Measurements from ENCODE around the gene TNNT3.
"Not testable (repeated sequence)": the region's sequence is repeated elsewhere in the genome, so short reads cannot be mapped to it uniquely, and the experiment has no call there.

The TNNT3 gene
- total RNA-seq, result 0.06 to 0.71 (median 0.13) reads per million in 18 experiments

GRCh38 chr11:1919391-1920127 lies at the start of gene TNNT3:
TSS of gene TNNT3 (plus strand) at chr11:1919703. CDS start at chr11:1922875, 3,172 bp downstream.
- DNase-seq, result peak in 1 of 2 donors; percentile 34

DNA sequence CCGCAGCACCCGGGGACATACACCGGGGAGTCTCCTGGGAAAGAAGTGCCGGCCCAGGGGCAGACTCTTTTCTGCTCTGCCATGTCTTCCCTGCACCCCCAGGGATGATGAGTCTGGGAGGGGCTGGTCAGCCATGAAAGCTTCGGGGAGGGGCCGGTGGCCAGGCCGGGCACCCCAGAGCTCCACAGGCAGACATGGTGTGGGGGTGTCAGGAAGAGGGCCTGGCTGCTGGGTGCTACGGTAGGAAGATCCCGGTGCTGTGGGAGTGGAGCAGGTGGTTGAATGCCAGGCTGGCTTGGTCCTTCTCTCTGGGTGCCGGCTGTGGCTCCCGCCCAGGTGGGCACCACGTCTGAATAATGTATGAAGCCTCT lies 49.2 kb upstream of the TNNT3 start:
- no peak for DNase-seq

GRCh38 chr11:1870721-1871466 lies 48.6 kb upstream of the TNNT3 start:
- peak; percentile 27 to 36 for DNase-seq

DNA sequence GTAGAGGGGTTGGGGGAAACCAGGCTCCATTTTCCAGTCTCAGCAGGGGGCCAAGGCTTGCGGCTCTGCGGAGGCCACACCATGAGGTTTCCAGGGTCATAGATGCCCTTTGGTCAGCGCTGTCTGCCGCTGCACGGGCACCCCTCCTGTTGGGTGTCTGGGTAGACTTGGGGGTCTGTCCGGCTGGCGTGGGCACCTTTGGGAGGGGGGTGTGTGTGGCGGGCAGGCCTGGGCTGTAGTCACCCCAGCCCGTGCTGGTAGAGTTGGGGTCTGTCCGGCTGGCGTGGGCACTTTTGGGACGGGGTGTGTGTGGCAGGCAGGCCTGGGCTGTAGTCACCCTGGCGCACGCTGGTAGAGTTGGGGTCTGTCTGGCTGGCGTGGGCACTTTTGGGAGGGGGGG lies 48.0 kb upstream of the TNNT3 start:
- no peak for DNase-seq

DNA sequence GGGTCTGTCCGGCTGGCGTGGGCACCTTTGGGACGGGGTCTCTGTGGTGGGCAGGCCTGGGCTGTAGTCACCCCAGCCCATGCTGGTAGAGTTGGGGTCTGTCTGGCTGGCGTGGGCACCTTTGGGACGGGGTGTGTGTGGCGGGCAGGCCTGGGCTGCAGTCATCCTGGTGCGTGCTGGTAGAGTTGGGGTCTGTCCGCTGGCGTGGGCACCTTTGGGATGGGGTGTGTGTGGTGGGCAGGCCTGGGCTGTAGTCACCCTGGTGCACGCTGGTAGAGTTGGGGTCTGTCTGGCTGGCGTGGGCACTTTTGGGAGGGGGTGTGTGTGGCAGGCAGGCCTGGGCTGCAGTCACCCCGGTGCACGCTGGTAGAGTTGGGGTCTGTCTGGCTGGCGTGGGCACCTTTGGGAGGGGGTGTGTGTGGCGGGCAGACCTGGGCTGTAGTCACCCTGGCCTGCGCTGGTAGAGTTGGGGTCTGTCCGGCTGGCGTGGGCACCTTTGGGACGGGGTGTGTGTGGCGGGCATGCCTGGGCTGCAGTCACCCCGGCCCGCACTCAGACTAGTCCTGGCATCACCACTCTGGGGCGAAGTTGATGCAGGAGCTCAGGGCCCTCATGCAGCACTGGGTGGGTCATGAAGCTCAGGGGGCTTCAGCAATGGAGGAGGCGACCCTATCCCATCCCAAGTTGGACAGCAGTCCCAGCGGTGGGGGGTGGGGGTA lies 47.1 kb upstream of the TNNT3 start:
- no peak for DNase-seq

DNA sequence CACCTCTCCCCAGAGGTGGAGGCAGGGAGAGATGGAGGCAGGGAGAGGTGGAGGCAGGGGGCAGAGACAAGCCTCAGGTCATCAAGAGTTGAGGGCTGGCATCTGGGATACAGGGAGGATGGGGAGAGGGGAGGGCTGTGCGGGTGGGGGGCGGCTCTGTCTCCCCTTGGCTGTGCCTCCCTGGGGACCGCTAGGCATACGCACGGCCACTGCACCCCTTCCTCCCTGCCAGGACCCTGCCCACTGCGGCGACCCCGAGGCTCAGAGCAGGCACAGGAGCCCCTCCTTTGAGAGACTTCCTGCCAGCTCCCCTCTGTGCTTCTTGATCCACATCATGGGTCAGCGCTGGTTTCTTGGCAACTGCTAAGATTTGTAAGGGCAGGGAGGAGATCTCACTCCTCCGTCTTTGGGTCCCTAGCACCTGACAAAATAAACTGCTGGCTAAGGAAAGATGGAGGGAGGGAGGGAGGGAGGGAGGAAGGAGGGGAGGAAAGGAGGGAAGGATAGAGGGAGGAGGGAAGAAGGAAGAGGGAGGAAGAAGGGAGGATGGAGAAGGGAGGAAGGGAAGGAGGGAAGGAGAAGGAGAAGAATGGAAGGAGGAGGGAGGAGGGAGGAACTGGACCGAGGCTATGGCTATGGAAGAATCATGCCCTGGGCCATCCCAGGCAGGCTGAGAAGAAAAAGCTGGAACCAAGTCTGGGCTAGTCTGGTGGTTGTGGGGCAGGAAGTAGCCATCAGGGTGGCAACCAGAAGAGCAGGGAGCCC lies 46.3 kb upstream of the TNNT3 start:
- no peak for DNase-seq

- not testable (repeated sequence) for DNase-seq
These were observed 45.7 kb upstream of the TNNT3 start for GRCh38 chr11:1873813-1874150.

DNA sequence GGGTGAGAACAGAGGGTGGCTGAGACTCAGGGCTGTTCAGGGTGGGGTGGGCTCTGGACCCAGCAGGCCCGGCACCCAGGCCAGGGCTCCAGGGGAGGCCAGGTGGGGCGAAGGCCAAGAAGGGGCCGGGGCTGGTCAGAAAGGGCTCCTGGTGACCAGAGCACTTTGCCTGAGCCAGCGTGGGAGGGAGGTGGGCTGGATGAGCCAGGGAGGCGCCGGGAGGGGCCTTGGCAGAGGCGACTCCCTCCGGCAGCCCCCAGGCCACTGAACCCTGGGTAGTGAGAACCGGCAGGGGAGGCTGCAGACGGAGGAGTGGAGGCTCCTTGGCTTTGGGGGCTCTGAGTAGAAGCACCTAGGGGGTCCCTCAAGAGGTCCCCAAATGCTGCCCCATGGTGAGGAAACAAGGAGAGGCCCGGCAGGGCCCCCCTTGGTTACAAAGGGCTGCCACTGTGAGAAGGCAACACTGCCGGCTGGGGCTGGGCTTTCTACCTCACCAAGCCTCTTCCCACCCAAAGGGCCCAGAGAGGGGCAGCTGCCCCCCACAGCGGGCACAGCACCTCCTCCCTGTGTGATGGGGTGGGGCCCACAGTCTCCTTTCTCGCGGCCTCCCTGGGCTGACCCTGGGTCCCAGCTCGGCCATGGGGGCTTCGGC lies 44.9 kb upstream of the TNNT3 start:
- not testable (repeated sequence) for DNase-seq

DNA sequence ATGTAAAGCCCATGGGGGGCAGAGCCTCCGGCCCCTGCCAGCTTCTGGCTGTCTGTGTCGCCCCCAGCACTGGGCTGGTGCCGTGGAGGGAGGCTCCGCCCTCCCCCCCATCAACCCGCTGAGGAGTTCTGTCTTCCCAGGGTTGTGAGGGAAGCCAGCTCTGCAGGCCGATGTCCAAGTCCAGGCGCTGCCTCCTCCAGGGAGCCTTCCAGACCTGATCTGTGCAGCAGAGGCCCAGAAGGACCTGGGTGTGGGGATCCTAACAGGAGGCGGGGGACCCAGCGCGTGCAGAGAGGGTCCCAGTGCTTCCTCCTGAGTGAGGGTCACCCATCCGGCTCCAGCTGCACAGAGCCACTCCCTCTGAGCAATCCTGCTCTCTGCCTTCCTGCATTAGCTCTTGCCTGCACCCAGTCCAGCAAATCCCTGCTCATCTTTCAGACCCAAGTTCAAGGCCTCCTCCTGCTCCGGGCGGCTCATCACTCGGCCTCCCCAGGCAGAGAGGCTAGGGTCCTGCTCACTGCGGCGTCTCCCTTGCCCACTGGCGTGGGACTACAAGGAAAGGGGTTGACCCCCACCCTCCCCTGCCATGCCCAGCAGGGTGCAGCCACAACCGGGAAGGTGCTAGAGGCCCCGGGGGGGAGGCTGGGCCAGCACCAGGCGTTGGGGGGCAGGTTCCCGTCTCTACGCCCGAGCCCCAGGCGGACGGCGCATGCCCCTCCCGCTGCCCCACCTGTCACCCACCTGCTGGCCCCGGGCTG lies 44.2 kb upstream of the TNNT3 start:
- no peak for DNase-seq

DNA sequence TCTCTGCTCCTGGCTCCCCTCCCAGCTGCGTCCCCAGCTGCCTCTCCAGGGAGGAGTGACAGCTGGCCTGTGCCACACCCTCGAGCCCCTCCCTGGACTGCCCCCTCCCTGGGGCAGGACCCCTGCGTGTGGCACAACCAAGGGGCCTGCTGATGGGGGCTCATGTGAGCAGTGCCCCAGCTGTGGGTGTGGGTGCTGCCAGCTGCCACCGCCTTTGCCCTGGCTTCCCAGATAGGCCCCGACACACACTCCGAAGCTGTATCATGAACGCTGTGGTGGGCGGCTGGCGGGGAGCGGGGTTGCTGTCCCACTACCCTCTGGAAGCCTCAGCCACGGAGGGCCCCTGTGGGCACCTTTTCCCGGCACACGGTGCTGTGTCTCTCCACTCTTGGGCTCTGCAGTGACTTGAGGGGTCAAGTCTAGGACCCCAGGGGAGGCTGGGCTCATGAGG lies 43.6 kb upstream of the TNNT3 start:
- DNase-seq, result not testable (repeated sequence)

DNA sequence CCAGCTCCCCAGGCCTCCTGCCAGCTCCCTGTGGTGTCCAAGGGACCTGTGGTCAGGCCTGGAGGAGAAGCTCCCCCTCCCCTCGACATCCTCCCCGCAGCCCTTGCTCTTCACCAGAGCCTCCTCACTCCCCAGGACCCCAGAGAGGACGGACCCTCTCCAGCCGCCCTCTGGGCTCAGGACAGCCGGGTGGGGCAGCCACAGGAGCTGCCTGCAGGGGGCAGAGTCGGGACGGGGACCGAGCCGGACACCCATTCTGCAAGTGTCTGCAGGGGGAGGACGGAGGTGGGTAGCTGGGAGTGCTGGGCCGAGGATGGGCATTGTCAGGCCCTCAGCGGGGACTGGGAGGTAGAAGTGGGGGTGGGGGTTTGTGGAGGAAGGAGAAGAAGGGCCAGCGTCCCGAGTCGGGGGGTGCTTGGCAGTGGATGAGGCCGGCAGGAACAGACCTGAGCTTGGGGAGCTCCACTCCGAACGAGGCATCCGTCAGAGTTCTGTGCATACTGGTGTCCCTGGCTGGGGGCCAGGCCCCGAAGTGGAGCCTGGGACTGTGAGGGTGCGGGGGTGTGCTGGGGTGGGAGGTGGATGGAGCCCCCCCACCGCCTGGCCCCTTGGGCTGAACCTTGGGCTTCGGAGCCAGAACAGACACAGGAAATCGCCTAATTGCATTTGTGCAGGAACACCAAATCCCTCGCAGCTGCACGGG lies 43.0 kb upstream of the TNNT3 start:
- DNase-seq, result no peak

- no peak for DNase-seq
These were observed 42.0 kb upstream of the TNNT3 start for GRCh38 chr11:1877211-1878136.

DNA sequence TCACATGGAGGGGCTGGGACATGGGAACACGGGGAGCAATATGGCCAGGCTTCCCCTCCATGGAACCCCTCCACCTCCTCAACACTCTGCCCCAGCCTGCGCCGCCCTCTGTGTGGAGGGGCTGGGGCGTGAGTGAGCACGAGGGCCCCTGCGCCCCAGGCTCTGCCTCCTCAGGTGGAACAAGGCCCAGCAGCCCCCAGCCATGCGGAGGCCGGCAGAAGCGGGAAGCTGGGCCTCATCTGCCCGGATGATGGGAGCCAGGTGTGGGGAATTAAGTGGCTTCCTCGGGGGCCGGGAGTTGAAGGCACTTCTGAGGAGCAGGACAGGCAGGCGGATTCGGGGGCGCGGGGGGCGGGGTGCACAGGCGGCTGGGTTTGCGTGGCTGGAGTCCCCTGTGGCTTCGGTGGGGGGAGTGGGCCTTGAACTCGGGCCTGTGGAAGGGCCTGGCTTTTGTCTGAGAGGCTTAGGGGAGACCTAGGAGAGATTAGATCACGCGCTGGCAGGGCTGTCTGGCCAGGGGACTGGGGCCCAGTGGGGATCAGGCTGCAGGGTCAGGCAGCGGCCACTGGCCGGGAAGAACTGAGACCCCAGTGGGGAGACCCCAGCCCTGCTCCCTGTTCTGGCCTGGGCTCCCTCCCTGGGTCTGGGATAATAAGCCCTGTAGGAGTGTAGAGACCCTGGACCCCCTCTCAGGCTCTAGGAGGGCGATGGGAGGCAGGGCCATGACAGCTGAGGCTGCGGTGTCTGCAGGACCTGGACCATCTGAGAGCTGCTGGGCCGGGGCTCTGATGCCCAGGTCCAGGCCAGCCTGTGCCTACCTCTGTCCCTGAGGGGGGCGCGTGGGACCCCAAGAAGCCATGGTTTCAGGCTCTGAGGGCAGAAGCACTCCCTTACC lies 41.1 kb upstream of the TNNT3 start:
- no peak for DNase-seq

DNA sequence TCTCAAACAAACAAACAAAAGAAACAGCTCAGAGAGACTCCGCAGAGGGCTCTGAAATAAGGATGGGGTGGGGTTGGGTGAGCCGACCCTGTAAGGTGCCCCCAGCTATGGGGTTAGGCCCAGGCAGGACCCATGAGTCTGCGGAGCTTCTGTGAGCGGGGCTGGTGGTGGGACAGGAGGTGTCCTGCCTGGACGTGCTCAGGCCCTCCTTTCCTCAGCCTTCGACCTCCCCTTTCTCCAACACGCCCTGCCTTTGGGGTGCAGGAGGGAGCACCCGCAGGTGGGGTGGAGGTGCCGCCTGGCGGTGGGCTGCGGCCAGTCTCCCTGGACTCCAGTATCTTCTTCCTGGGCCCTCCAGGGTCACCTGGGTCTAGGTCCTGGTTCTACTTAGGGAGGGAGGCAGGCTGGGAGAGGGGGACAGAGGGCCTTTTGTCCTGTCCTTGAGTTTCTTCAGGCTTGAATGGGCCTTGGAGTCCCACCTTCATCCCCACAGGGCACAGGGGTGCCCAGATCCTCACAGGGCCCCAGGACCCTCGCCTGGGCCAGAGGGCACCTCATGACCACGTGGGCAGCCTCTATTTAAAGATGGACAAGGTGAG lies 40.1 kb upstream of the TNNT3 start:
- DNase-seq, result no peak

- peak in 1 of 2 donors; percentile 54 for DNase-seq
These were observed 39.4 kb upstream of the TNNT3 start for GRCh38 chr11:1879941-1880720.

DNA sequence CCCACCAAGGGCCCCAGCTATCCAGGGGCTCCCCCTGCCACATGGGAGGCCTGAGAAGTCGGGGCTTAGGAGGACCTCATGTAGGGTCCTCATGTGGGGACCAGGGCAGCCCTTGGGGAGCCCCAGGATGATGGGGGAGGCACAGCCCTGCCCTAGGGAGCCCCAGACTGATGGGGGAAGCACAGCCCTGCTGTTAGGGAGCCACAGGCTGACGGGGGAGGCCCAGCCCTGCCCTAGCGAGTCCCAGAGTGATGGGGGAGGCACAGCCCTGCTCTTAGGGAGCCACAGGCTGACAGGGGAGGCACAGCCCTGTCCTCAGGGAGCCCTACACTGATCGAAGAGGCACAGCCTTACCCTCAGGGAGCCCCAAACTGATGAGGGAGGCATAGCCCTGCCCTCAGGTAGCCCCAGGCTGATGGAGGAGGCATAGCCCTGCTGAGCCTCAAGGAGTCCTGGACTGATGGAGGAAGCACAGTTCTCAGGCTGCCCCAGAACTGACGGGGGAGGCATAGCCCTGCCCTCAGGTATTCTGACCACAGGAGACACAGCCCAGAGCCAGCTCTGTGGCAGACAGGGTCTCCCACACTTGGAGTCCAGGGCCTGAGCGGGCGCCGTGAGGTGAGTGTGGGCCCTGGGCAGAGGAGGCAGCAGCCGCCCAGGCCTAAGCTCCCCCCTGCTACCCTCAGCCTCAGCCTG lies 38.6 kb upstream of the TNNT3 start:
- DNase-seq, result no peak

Measured in inflammatory macrophage (primary cell).